ENCODE measurements around the gene BRME1.

BRME1 gene

GRCh38 chr19:13848798-13849676 lies 56.9 kb downstream of the BRME1 start:
- no peak for FAIRE-seq
- no peak for DNase-seq (ENCODE audit: insufficient read length, low spot score)

GRCh38 chr19:13848340-13848677 lies 57.6 kb downstream of the BRME1 start:
- FAIRE-seq, result no peak

GRCh38 chr19:13847407-13848339 lies 58.2 kb downstream of the BRME1 start:
- DNase-seq (ENCODE audit: insufficient read length, low spot score) (peak; percentile 87), FAIRE-seq (no peak)

More at GRCh38 chr19:13848340-13848677, 57.6 kb downstream of the BRME1 start:
- no peak for DNase-seq (ENCODE audit: insufficient read length, low spot score)

GRCh38 chr19:13846557-13847406 lies 59.1 kb downstream of the BRME1 start:
- FAIRE-seq, result peak; percentile 93

GRCh38 chr19:13844130-13844631 lies 61.7 kb downstream of the BRME1 start:
- DNase-seq (ENCODE audit: insufficient read length, low spot score), result no peak
- FAIRE-seq, result no peak

More at GRCh38 chr19:13846557-13847406, 59.1 kb downstream of the BRME1 start:
- DNase-seq (ENCODE audit: insufficient read length, low spot score), result peak; percentile 95

GRCh38 chr19:13843104-13843921 lies 62.6 kb downstream of the BRME1 start:
- DNase-seq (ENCODE audit: insufficient read length, low spot score), result no peak
- peak; percentile 47 for FAIRE-seq

- DNase-seq (ENCODE audit: insufficient read length, low spot score), result peak; percentile 44
- peak; percentile 47 for FAIRE-seq
Measured at GRCh38 chr19:13842291-13843103, 63.4 kb downstream of the BRME1 start.

- no peak for FAIRE-seq
Measured at GRCh38 chr19:13841962-13842290, 64.0 kb downstream of the BRME1 start.

GRCh38 chr19:13841086-13841961 lies 64.6 kb downstream of the BRME1 start:
- DNase-seq (ENCODE audit: insufficient read length, low spot score), result no peak
- no peak for FAIRE-seq

More at GRCh38 chr19:13841962-13842290, 64.0 kb downstream of the BRME1 start:
- no peak for DNase-seq (ENCODE audit: insufficient read length, low spot score)

GRCh38 chr19:13840305-13841085 lies 65.4 kb downstream of the BRME1 start:
- DNase-seq (ENCODE audit: insufficient read length, low spot score), result no peak
- peak; percentile 4 for FAIRE-seq

- DNase-seq (ENCODE audit: insufficient read length, low spot score), result no peak
- no peak for FAIRE-seq
Measured at GRCh38 chr19:13839938-13840304, 66.0 kb downstream of the BRME1 start.

- peak; percentile 93 for DNase-seq (ENCODE audit: insufficient read length, low spot score)
- peak; percentile 94 for FAIRE-seq
Measured at GRCh38 chr19:13839130-13839937, 66.6 kb downstream of the BRME1 start.

GRCh38 chr19:13838435-13839129 lies 67.3 kb downstream of the BRME1 start:
- FAIRE-seq (no peak), DNase-seq (ENCODE audit: insufficient read length, low spot score) (no peak)

GRCh38 chr19:13835791-13836723 lies 69.9 kb downstream of the BRME1 start:
- DNase-seq (ENCODE audit: insufficient read length, low spot score) (no peak), FAIRE-seq (no peak)
